ENCODE results near the gene DRAP1.

DRAP1 gene

DNA sequence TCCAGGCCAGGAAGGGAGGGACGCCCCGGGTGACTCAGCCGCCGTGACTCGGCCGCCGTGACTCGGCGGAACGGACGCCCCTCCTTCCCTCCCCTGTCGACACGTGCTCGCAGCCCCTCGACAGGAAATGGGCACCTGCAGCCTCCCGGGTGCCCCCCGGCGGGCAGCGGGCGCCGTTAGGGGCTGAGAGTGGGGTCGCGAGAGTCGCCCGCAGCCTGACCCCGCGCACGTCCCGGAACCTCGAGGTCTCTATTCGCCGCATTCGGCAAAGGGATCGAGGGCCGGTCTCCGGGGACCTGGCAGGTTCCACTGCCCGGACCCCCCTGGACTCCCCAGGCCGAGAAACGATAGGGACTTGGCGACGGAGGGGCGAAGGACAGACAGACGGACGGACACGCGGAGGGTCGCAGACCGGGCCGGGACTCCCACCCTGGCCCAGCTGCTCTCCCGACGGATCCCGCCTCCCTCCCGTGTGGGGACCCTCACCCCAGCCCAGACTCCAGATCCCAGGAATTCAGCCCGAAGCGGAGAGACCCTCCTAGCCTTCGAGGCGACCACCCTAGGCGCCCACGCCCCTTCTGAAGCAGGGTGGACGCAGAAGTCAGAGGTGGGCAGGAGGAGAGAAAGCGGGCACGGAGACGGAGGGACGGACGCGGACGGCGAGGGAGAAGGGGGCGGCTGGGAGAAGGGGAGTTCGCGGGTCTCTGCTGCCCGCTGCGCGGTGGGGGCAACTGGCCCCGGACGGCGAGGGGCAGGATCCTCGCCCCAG lies 19.7 kb upstream of the DRAP1 start:
- H3K27me3 ChIP-seq (replicated peaks; ENCODE audit: insufficient read depth, low read length) = peaks cover 11% of the 10 kb centered on the region
- TF ChIP-seq EZH2 (optimal IDR thresholded peaks at IDR 0.05; ENCODE audit: low read depth, low read length) (no peak), EZH2phosphoT487 (IDR thresholded peaks at IDR 0.05; ENCODE audit: low read length) (no peak)
- TF ChIP-seq, protein P1, sequence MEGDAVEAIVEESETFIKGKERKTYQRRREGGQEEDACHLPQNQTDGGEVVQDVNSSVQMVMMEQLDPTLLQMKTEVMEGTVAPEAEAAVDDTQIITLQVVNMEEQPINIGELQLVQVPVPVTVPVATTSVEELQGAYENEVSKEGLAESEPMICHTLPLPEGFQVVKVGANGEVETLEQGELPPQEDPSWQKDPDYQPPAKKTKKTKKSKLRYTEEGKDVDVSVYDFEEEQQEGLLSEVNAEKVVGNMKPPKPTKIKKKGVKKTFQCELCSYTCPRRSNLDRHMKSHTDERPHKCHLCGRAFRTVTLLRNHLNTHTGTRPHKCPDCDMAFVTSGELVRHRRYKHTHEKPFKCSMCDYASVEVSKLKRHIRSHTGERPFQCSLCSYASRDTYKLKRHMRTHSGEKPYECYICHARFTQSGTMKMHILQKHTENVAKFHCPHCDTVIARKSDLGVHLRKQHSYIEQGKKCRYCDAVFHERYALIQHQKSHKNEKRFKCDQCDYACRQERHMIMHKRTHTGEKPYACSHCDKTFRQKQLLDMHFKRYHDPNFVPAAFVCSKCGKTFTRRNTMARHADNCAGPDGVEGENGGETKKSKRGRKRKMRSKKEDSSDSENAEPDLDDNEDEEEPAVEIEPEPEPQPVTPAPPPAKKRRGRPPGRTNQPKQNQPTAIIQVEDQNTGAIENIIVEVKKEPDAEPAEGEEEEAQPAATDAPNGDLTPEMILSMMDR (IDR thresholded peaks at IDR 0.05; ENCODE audit: low read length) = no peak
- no peak overlapping the region for H2AFZ ChIP-seq (ENCODE audit: low read length)
- peak overlapping the region; percentile 59 for H3K4me3 ChIP-seq (ENCODE audit: low read length)
- H3K4me1 ChIP-seq (ENCODE audit: low read length) = peaks cover 26% of the 10 kb centered on the region
- H3K9ac ChIP-seq (ENCODE audit: low read length) = peak overlapping the region; percentile 58; the same call in 1 of the 2 replicates
- no peaks in the 10 kb centered on the region for H4K20me1 ChIP-seq (ENCODE audit: insufficient read depth, low read length)
- DNase-seq = no peak
- H3F3A ChIP-seq (ENCODE audit: insufficient read depth, low read length) = peaks cover 13% of the 10 kb centered on the region; the same call in 1 of the 2 replicates
- no peaks in the 10 kb centered on the region for H3K9me3 ChIP-seq (replicated peaks; ENCODE audit: insufficient read depth, low read length)
- no peaks in the 10 kb centered on the region for H3K36me3 ChIP-seq (replicated peaks; ENCODE audit: insufficient read depth, low read length)
- no peak overlapping the region for H3K27ac ChIP-seq (ENCODE audit: low read length)
- H3K9me2 ChIP-seq (replicated peaks; ENCODE audit: insufficient read depth, low read length) = no peaks in the 10 kb centered on the region
- no peaks in the 10 kb centered on the region for H3K79me2 ChIP-seq (ENCODE audit: low read length)
- peak overlapping the region; percentile 76 for H3K4me2 ChIP-seq (ENCODE audit: low read depth, low read length)

DNA sequence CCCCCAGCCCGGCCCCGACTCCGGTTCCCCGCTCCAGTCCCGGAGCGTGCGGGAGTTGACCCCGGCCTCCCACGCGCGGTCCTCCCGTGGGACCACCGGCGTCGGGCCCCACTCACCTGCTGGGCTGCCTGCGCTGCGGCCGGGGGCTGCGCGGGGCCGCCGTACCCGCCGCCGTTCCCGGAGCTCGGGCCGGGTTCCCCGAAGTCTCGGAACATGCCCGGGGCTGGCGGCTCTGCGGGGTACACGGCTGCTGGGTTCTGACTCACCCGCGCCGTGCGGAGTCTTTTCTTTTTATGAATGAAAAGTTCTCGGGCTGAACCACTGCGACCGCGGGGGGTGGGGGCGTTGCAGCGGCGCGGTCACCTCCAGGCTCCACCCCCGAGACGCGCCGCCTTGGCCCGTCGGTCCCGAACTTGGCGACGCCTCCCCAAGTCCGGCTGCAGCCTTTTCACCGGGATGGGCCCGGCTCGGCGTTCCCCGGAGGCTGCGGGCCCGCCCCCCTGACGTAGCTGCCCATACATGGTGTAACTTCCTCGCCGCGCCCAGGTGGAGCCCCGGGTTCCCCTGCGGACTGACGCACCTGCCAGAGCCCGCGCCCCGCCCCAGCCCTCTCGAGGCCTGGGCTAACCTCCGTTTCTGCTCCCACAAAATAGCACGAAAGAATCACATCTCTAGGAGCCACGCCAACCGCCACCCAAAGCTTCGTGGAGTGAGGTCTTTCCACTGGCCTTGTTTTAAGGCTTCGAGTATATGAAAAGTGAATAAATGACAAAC lies 18.9 kb upstream of the DRAP1 start, which contains the start of gene FOSL1:
Gene FOSL1, minus strand, starts transcription at position 264 of the 774 bp plus-strand sequence. Its CDS starts 49 bp downstream, at position 215.
- Histone ChIP-seq H3K4me3 (ENCODE audit: low read length) (peak within 1 kb of the TSS; percentile 59), H3K9ac (ENCODE audit: low read length) (peak within 1 kb of the TSS; percentile 58; the same call in 1 of the 2 replicates), H3K27ac (ENCODE audit: low read length) (no peak within 1 kb of the TSS), H3K27me3 (replicated peaks; ENCODE audit: insufficient read depth, low read length) (peaks cover 11% of the 10 kb centered on the region), H3K9me3 (replicated peaks; ENCODE audit: insufficient read depth, low read length) (no peaks in the 10 kb centered on the region), H3K36me3 (replicated peaks; ENCODE audit: insufficient read depth, low read length) (no peaks in the 10 kb centered on the region), H3K9me2 (replicated peaks; ENCODE audit: insufficient read depth, low read length) (no peaks in the 10 kb centered on the region), H3K4me1 (ENCODE audit: low read length) (peaks cover 26% of the 10 kb centered on the region), H4K20me1 (ENCODE audit: insufficient read depth, low read length) (no peaks in the 10 kb centered on the region), H3K4me2 (ENCODE audit: low read depth, low read length) (peak within 1 kb of the TSS; percentile 76), H2AFZ (ENCODE audit: low read length) (peak within 1 kb of the TSS; percentile 26), H3K79me2 (ENCODE audit: low read length) (no peaks in the 10 kb centered on the region), H3F3A (ENCODE audit: insufficient read depth, low read length) (peaks cover 13% of the 10 kb centered on the region; the same call in 1 of the 2 replicates)
- TF ChIP-seq EZH2 (optimal IDR thresholded peaks at IDR 0.05; ENCODE audit: low read depth, low read length) (no peak), EZH2phosphoT487 (IDR thresholded peaks at IDR 0.05; ENCODE audit: low read length) (no peak)
- TF ChIP-seq, protein P1 (IDR thresholded peaks at IDR 0.05; ENCODE audit: low read length) = no peak
- DNase-seq = peak; percentile 90

DNA sequence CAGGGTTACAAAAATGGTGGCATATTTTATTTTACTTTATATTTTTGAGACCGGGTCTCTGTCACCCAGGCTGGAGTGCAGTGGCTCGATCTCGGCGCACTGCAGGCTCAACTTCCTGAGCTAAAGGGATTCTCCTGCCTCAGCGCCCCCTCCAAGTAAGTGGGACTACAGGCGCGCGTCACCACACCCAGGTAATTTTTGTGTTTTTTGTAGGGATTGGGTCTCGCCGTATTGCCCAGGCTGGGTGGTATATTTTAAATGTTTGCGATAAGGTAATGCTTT lies 18.4 kb upstream of the DRAP1 start:
- Histone ChIP-seq H3K79me2 (ENCODE audit: low read length) (no peaks in the 10 kb centered on the region), H3K9me2 (replicated peaks; ENCODE audit: insufficient read depth, low read length) (no peaks in the 10 kb centered on the region), H3K4me2 (ENCODE audit: low read depth, low read length) (peak overlapping the region; percentile 76; the same call in 1 of the 2 replicates), H3K4me1 (ENCODE audit: low read length) (peaks cover 26% of the 10 kb centered on the region), H3K4me3 (ENCODE audit: low read length) (peak overlapping the region; percentile 59; the same call in 1 of the 2 replicates), H4K20me1 (ENCODE audit: insufficient read depth, low read length) (no peaks in the 10 kb centered on the region), H3K36me3 (replicated peaks; ENCODE audit: insufficient read depth, low read length) (no peaks in the 10 kb centered on the region), H2AFZ (ENCODE audit: low read length) (no peak overlapping the region), H3K27me3 (replicated peaks; ENCODE audit: insufficient read depth, low read length) (peaks cover 11% of the 10 kb centered on the region), H3K9me3 (replicated peaks; ENCODE audit: insufficient read depth, low read length) (no peaks in the 10 kb centered on the region), H3F3A (ENCODE audit: insufficient read depth, low read length) (peaks cover 13% of the 10 kb centered on the region; the same call in 1 of the 2 replicates), H3K9ac (ENCODE audit: low read length) (no peak overlapping the region), H3K27ac (ENCODE audit: low read length) (no peak overlapping the region)
- DNase-seq = no peak
- TF ChIP-seq EZH2phosphoT487 (IDR thresholded peaks at IDR 0.05; ENCODE audit: low read length) = no peak
- TF ChIP-seq, protein P1 (IDR thresholded peaks at IDR 0.05; ENCODE audit: low read length) = no peak

Data from MM.1S (cell line).